HCT116 (cell line): ENCODE results near the gene IQSEC3. TPM values are rescaled to one million over a fixed set of nuclear protein-coding genes. Genes with fewer than 3 reads are reported as not detected.

Experiments used
- ATAC-seq: fragments of 200-7000 bp; cut with Tn5 transposase; 2 replicates; pipeline ENCODE4 v1.9.1; 2020; ENCODE audit warnings: mild to moderate bottlenecking, moderate library complexity
- BruUV-seq: library from RNA; stranded (reverse); fragments of 400-500 nt; replicated peaks from 2 replicates; lab custom pipeline; 2021; lab: Mats Ljungman, UMichigan
- CTCF ChIA-PET: fragments of 300-600 bp; sonication (Branson Sonifier 250); formaldehyde crosslinking; loops from one replicate; lab custom pipeline; 2021; ENCODE audit warnings: antibody characterized with exemption; lab: Charles Lee
- POLR2A ChIA-PET: fragments of 300-600, 350-600 bp; sonication (Branson Sonifier 250); formaldehyde crosslinking; loops from one replicate; lab custom pipeline; 2021; ENCODE audit warnings: antibody characterized with exemption; lab: Charles Lee
- RAD21 ChIA-PET, 2 experiments: fragments of 300-600 bp; sonication (Branson Sonifier 250); formaldehyde crosslinking; loops; one replicate each; lab custom pipeline; 2023; ENCODE audit warnings: low total read pairs in 2 of 2; ENCODE audit not compliant: uncharacterized antibody in 2 of 2, unreplicated experiment in 2 of 2, low non-redundant PET in 1 of 2; lab: Charles Lee
- DNase-seq: peaks from one replicate; pipeline ENCODE4 v3.0.0-alpha.2; 2010; ENCODE audit warnings: low read depth, low spot score
- H2AFZ ChIP-seq: fragments of 200-600 bp; shearing (Covaris generic), sonication (generic); 2 replicates; pipeline ENCODE4 v1.6.1; 2017; ENCODE audit warnings: low read depth, mixed run types, mixed read lengths, antibody characterized with exemption, low read length; ENCODE audit not compliant: poor library complexity, severe bottlenecking
- H3K27ac ChIP-seq: 2 replicates; pipeline ENCODE4 v1.5.1; 2012; ENCODE audit warnings: low read depth, low read length
- H3K27me3 ChIP-seq: fragments of 200-600 bp; sonication (generic); 2 replicates; pipeline ENCODE4 v1.6.1; 2016; ENCODE audit warnings: mixed run types, low read length, mixed read lengths; ENCODE audit not compliant: insufficient read depth
- H3K36me3 ChIP-seq, 2 experiments: fragments of 200-500 bp in 1 of 2; fragments of 200-600 bp in 1 of 2; sonication (Bioruptor generic) in 1 of 2; sonication (generic) in 1 of 2; 2 replicates each; pipeline versions ENCODE4 v1.5.1 to v1.6.1; 2014 to 2016; ENCODE audit warnings: low read length in 2 of 2, inconsistent platforms in 1 of 2, mixed read lengths in 1 of 2, mixed run types in 1 of 2; ENCODE audit not compliant: insufficient read depth in 2 of 2, control insufficient read depth in 1 of 2
- H3K4me1 ChIP-seq, 2 experiments: fragments of 200-600 bp in 1 of 2; sonication (generic) in 1 of 2; 2 replicates each; pipeline versions ENCODE4 v1.5.1 to v1.6.1; 2012 to 2017; ENCODE audit warnings: low read length in 2 of 2, inconsistent platforms in 1 of 2, mild to moderate bottlenecking in 1 of 2, mixed read lengths in 1 of 2, mixed run types in 1 of 2, moderate library complexity in 1 of 2; ENCODE audit not compliant: insufficient read depth in 2 of 2, control insufficient read depth in 1 of 2
- H3K4me2 ChIP-seq: fragments of 200-600 bp; sonication (generic); 2 replicates; pipeline ENCODE4 v1.6.1; 2017; ENCODE audit warnings: mixed run types, low read length, mixed read lengths
- H3K4me3 ChIP-seq, 2 experiments: fragments of 200-600 bp in 1 of 2; sonication (generic) in 1 of 2; replicated peaks in 1 of 2; 2 replicates each; pipeline ENCODE4 v1.5.1; 2011 to 2016; ENCODE audit warnings: low read length in 2 of 2, control low read depth in 1 of 2, low read depth in 1 of 2, mild to moderate bottlenecking in 1 of 2, mixed read lengths in 1 of 2, mixed run types in 1 of 2
- H3K79me2 ChIP-seq: fragments of 200-600 bp; sonication (generic); 2 replicates; pipeline ENCODE4 v1.6.1; 2017; ENCODE audit warnings: mild to moderate bottlenecking, mixed run types, low read length, moderate library complexity, mixed read lengths; ENCODE audit not compliant: insufficient read depth
- H3K9ac ChIP-seq: fragments of 200-600 bp; sonication (generic); 2 replicates; pipeline ENCODE4 v1.6.1; 2016; ENCODE audit warnings: low read length, mixed read lengths
- H3K9me2 ChIP-seq: fragments of 200-600 bp; sonication (generic), shearing (Covaris generic); 2 replicates; pipeline ENCODE4 v1.6.1; 2017; ENCODE audit warnings: mixed run types, mild to moderate bottlenecking, moderate library complexity; ENCODE audit not compliant: insufficient read depth
- H3K9me3 ChIP-seq, 2 experiments: fragments of 200-500 bp in 1 of 2; fragments of 200-600 bp in 1 of 2; sonication (Bioruptor generic) in 1 of 2; sonication (generic) in 1 of 2; 2 replicates each; pipeline ENCODE4 v1.6.1; 2014 to 2017; ENCODE audit warnings: low read length in 2 of 2, mixed read lengths in 2 of 2, inconsistent platforms in 1 of 2, low read depth in 1 of 2, mild to moderate bottlenecking in 1 of 2, mixed run types in 1 of 2, moderate library complexity in 1 of 2; ENCODE audit not compliant: control insufficient read depth in 1 of 2, insufficient read depth in 1 of 2
- H4K20me1 ChIP-seq: fragments of 200-600 bp; sonication (generic), shearing (Covaris generic); 2 replicates; pipeline ENCODE4 v1.6.1; 2017; ENCODE audit warnings: mixed run types, mild to moderate bottlenecking, moderate library complexity; ENCODE audit not compliant: insufficient read depth
- CEBPB ChIP-seq: IDR thresholded peaks from 2 replicates; pipeline ENCODE4 v1.6.1; 2012; ENCODE audit warnings: low read depth
- EGR1 ChIP-seq: IDR thresholded peaks from 2 replicates; pipeline ENCODE4 v1.6.1; 2012; ENCODE audit warnings: low read depth
- EZH2 ChIP-seq: fragments of 200-600 bp; sonication (generic); IDR thresholded peaks from 2 replicates; pipeline ENCODE4 v1.6.1; 2017; ENCODE audit warnings: antibody characterized with exemption, mixed run types
- EZH2phosphoT487 ChIP-seq: fragments of 200-600 bp; IDR thresholded peaks from 2 replicates; pipeline ENCODE4 v1.6.1; 2018; ENCODE audit warnings: antibody characterized with exemption, borderline replicate concordance
- FOSL1 ChIP-seq: IDR thresholded peaks from 2 replicates; pipeline ENCODE4 v1.6.1; 2012; ENCODE audit warnings: low read depth
- JUND ChIP-seq: IDR thresholded peaks from 2 replicates; pipeline ENCODE4 v1.6.1; 2012
- POLR2AphosphoS5 ChIP-seq: IDR thresholded peaks from 2 replicates; pipeline ENCODE4 v1.6.1; 2011; ENCODE audit warnings: mild to moderate bottlenecking, low read depth, low read length, moderate library complexity
- RAD21 ChIP-seq: IDR thresholded peaks from 2 replicates; pipeline ENCODE4 v1.6.1; 2012; ENCODE audit warnings: low read depth, mild to moderate bottlenecking
- REST ChIP-seq: IDR thresholded peaks from 2 replicates; pipeline ENCODE4 v1.6.1; 2012; ENCODE audit warnings: low read depth
- SP1 ChIP-seq: IDR thresholded peaks from 2 replicates; pipeline ENCODE4 v1.6.1; 2012; ENCODE audit warnings: low read depth
- SRF ChIP-seq: IDR thresholded peaks from 2 replicates; pipeline ENCODE4 v1.6.1; 2012; ENCODE audit warnings: low read depth
- intact Hi-C: fragments of 100-400 bp; cut with micrococcal nuclease; formaldehyde crosslinking; loops from 2 replicates; pipeline ENCODE4 v1.10.0; 2022
- total RNA-seq: library from RNA; stranded (reverse); gene quantifications from one replicate; pipeline ENCODE4 v1.2.1, GENCODE V29; 2021; ENCODE audit not compliant: unreplicated experiment
- TF ChIP-seq, protein P1 (sequence below): IDR thresholded peaks from 2 replicates; pipeline ENCODE4 v1.6.1; 2012
- TF ChIP-seq, protein P2 (sequence below): IDR thresholded peaks from 2 replicates; pipeline ENCODE4 v1.6.1; 2012
- TF ChIP-seq, protein P3 (sequence below): IDR thresholded peaks from 2 replicates; pipeline ENCODE4 v1.6.1; 2011; ENCODE audit warnings: mild to moderate bottlenecking, low read length, moderate library complexity; ENCODE audit not compliant: insufficient replicate concordance; ENCODE audit errors: extremely low read depth

Gene IQSEC3
- total RNA-seq, 1 experiment from 2014 or later = not detected

DNA sequence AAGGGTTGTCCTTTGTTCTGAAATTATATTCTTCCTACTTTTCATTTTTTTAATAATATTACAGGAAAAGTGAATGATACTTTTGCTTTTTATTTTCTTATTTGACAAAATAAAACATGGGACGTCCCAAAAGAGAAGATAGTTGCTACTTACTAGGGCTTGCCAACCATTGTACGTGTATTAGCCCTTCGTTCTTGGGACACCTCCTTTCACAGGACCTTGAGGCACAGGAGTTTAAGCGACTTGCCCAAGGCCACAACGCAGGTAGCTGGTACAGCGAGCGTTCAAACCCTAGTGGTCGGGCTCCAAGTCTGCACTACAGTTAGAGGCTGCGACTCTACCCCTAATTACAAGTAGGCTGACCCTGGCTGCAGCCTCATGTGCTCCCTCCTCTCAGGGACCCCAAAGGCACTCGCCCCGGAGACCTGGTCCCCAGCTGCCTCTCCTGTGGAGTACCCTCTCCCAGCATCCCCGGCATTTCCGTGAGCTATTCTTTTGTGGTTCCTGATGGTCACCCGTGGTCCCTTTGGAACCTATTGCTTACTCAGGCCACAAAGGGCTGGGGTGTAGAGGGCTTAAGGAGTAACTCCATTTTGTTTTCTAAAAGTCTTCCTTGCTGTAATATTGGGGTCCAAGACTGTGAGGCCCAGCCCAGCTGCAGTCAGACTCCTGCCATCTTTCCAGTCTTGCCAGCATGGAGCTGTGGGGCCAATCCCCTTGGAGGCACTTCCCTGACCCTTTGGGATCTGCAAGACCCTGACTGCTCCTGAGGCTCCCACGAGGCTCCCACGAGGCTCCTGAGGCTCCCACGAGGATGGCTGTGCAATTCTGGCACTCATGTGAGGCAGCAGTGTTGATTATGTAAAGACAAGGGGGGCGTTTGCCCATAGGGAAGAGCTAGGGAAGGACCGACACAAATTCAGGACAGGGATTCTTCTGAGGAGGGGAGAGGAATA is 49.7 kb downstream of the IQSEC3 start:
- ChIA-PET POLR2A (no interaction called here), CTCF (interaction anchor here (2.2 kb wide), 1 partner anchor 37 kb away, joined by 9 read pairs; no protein-coding TSS in a partner anchor), RAD21 (no interaction called here)
- H3K79me2 ChIP-seq = no peaks in the 10 kb centered on the region
- TF ChIP-seq FOSL1 (no peak), CEBPB (no peak), REST (no peak), EZH2phosphoT487 (no peak), SP1 (no peak), RAD21 (no peak), EZH2 (no peak), POLR2AphosphoS5 (no peak), EGR1 (no peak), JUND (no peak), SRF (no peak)
- TF ChIP-seq, protein P1, sequence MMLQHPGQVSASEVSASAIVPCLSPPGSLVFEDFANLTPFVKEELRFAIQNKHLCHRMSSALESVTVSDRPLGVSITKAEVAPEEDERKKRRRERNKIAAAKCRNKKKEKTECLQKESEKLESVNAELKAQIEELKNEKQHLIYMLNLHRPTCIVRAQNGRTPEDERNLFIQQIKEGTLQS = no peak
- TF ChIP-seq, protein P2, sequence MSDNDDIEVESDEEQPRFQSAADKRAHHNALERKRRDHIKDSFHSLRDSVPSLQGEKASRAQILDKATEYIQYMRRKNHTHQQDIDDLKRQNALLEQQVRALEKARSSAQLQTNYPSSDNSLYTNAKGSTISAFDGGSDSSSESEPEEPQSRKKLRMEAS = no peak
- TF ChIP-seq, protein P3, sequence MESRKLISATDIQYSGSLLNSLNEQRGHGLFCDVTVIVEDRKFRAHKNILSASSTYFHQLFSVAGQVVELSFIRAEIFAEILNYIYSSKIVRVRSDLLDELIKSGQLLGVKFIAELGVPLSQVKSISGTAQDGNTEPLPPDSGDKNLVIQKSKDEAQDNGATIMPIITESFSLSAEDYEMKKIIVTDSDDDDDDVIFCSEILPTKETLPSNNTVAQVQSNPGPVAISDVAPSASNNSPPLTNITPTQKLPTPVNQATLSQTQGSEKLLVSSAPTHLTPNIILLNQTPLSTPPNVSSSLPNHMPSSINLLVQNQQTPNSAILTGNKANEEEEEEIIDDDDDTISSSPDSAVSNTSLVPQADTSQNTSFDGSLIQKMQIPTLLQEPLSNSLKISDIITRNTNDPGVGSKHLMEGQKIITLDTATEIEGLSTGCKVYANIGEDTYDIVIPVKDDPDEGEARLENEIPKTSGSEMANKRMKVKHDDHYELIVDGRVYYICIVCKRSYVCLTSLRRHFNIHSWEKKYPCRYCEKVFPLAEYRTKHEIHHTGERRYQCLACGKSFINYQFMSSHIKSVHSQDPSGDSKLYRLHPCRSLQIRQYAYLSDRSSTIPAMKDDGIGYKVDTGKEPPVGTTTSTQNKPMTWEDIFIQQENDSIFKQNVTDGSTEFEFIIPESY = no peak
- H3K9me2 ChIP-seq = no peaks in the 10 kb centered on the region
- H3K9me3 ChIP-seq = no peaks in the 10 kb centered on the region
- no peak overlapping the region for H2AFZ ChIP-seq
- H3K9ac ChIP-seq = no peak overlapping the region
- H3K4me3 ChIP-seq = no peak overlapping the region
- H3K36me3 ChIP-seq = no peaks in the 10 kb centered on the region
- H3K4me2 ChIP-seq = no peak overlapping the region
- DNase-seq = no peak
- no peaks in the 10 kb centered on the region for H4K20me1 ChIP-seq
- no peak for ATAC-seq
- peaks cover 5 to 16% of the 10 kb centered on the region in 2 experiments; a peak in 3 of 4 replicates for H3K4me1 ChIP-seq
- BruUV-seq = no TSS peak
- H3K27me3 ChIP-seq = peaks cover 18% of the 10 kb centered on the region
- H3K27ac ChIP-seq = no peak overlapping the region
- intact Hi-C loops = no loop called here
